ENCODE data around the gene SELENOW.

The SELENOW gene

DNA sequence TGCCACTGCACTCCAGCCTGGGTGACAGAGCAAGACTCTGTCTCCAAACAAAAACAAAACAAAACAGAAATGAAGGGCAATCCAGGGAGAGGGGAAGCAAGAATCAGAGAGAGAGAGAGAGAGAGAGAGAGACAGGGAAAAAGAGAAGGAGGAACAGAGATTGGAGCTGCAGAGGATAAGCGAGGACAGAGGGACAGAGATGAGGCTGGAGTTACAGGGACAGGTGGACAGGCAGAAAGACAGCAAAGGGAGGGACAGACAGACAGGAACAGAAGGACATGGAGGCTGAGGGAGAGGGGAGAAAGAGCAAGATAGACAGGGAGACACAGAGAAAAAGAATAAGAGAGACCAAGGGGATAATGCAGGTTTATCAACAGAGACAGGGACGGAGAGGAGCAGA, 41.9 kb downstream of the SELENOW start:
- DNase-seq (ENCODE audit: low read depth, low spot score), result no peak

DNA sequence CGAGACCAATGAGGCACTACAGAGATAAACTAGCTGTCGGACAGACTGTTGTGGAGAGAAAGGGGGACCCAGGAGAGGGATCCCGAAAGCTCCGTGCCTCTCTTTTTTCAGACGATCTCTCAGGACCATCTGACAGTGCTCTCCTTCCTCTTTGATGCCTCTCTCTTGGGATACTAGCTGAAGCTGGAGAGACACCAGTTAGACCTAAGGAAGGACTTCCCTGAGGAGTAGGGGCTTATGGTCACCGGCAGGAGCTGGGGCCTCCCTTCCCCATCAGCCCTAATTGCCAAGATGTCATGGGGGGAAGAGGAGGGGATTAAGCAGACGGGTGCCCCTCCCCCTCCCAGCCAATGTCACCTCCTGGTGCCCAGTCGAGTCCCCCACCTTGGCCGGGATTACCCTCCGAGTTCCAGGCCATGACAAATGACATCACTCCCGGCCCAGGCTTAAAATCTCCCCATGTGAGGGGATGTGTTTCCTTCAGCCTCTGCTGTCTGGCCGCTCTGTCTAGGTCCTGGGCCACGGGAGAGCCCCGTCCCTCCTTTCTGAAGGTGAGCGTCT, 43.0 kb downstream of the SELENOW start, which contains the start of gene CRX:
Gene CRX, plus strand, starts transcription at position 478 of the 561 bp plus-strand sequence. CDS start 12,507 bp downstream, outside the sequence.
- DNase-seq (ENCODE audit: low read depth, low spot score), result peak; percentile 26

DNA sequence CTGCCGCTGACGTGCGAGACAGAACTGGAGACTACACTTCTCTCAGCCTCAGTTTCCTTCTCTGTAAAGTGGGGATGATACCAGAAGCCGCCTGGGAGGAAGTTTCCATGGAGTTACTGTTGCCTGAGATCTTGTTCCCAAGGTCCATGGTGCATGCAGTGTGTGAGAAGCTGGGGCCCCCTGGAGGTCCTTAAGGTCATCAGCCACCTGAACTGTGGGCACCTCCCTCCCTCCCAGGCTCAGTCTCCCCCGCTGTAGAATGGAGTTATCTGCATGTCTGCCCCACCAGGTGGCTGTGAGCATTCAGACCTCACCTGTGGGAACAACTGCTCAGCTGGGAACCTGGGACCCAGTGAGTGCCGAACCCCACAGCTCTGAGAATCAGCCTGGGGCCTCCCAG, 45.9 kb downstream of the SELENOW start:
- peak; percentile 20 for DNase-seq (ENCODE audit: low read depth, low spot score)

DNA sequence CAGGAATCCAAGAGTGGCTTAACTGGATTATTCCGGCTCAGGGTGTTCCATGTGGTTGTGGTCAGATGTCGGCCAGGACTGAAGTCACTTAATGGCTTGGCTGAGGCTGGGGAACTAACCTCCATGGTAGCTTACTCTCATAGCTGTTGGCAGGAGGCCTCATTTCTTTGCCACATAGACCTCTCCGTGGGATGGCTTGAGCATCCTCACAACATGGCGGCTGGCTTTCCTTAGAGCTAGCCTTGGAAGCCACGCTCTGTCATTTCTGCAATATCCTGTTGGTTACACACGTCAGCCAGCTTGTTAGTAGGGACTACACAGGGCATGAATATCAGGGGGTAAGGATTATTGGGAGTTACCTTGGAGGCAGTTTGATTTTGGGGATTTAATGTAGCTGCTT, 48.3 kb downstream of the SELENOW start:
- DNase-seq (ENCODE audit: low read depth, low spot score), result no peak

DNA sequence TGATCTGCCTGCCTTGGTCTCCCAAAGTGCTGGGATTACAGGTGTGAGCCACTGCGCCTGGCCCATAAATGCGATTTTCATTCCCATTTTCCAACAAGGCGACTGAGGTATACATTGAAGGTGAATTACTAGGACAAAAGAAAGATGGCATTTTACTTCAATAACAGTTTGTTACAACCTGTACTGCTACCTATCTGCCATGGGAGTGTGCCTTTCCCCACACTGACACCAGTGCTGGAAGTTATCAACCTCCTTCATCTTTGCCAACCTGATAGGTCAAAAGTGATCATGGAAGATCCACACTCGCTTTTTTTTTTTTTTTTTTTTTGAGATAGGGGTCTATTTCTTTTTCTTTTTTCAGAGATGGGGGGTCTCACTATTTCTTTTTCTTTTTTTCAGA, 54.2 kb downstream of the SELENOW start:
- no peak for DNase-seq (ENCODE audit: low read depth, low spot score)
